Thoracic aorta (tissue), 2 donors: Measurements from ENCODE around the gene PLCB1. TPM values are rescaled to one million over a fixed set of nuclear protein-coding genes. Genes with fewer than 3 reads are reported as not detected.
A peak's percentile ranks its signal among the peaks of the same experiment; 100 is the strongest.

ENCODE experiments used
- ATAC-seq: fragments of 150-250 bp; one replicate; pipeline ENCODE4 v1.8.0; 2017; ENCODE audit warnings: low read depth; ENCODE audit not compliant: insufficient number of reproducible peaks, low FRiP score
- DNase-seq: peaks from one replicate; pipeline ENCODE4 v3.0.0-alpha.2; 2020; ENCODE audit warnings: low spot score
- H3K27ac ChIP-seq, 2 donors: fragments of 200-600 bp; sonication (generic); 1 replicate in 1 of 2; 2 replicates in 1 of 2; pipeline ENCODE4 v1.5.1; 2016; ENCODE audit warnings: mild to moderate bottlenecking in 2 of 2, moderate library complexity in 2 of 2
- H3K27me3 ChIP-seq: fragments of 200-600 bp; sonication (generic); replicated peaks from 2 replicates; pipeline ENCODE4 v1.6.0; 2016; ENCODE audit warnings: mild to moderate bottlenecking; ENCODE audit not compliant: insufficient read depth
- H3K36me3 ChIP-seq: fragments of 200-600 bp; sonication (generic); one replicate; pipeline ENCODE4 v1.5.1; 2016
- H3K4me1 ChIP-seq, 2 donors: fragments of 200-600 bp; sonication (generic); 1 replicate in 1 of 2; 2 replicates in 1 of 2; pipeline versions ENCODE4 v1.5.1 to v1.6.0; 2016; ENCODE audit warnings: low read depth in 2 of 2, mild to moderate bottlenecking in 1 of 2; ENCODE audit not compliant: control insufficient read depth in 1 of 2
- H3K4me3 ChIP-seq: fragments of 200-600 bp; sonication (generic); 2 replicates; pipeline ENCODE4 v1.5.1; 2016; ENCODE audit warnings: mild to moderate bottlenecking
- H3K9me3 ChIP-seq: fragments of 200-600 bp; sonication (generic); 2 replicates; pipeline ENCODE4 v1.5.1; 2016
- total RNA-seq, 2 donors: library from RNA; depleted of rRNA; stranded (reverse); fragments of >200 nt; gene quantifications; one replicate each; pipeline versions ENCODE4 v1.1.0 to v1.2.3, GENCODE V29; 2016
- TF ChIP-seq, protein P1 (sequence below): fragments of 200-600 bp; sonication (generic); IDR thresholded peaks from one replicate; pipeline ENCODE4 v1.5.1; 2019; ENCODE audit warnings: antibody characterized with exemption

Gene PLCB1
- total RNA-seq, 2 donors from 2014 or later, result 10.8 to 16.3 TPM

- H3K4me1 ChIP-seq, result no peaks in the 10 kb centered on the region
- no peak for ATAC-seq
- no peak overlapping the region for H3K4me3 ChIP-seq
- H3K36me3 ChIP-seq, result no peaks in the 10 kb centered on the region
- no peak for DNase-seq
- no peak overlapping the region for H3K27ac ChIP-seq
- TF ChIP-seq, protein P1, sequence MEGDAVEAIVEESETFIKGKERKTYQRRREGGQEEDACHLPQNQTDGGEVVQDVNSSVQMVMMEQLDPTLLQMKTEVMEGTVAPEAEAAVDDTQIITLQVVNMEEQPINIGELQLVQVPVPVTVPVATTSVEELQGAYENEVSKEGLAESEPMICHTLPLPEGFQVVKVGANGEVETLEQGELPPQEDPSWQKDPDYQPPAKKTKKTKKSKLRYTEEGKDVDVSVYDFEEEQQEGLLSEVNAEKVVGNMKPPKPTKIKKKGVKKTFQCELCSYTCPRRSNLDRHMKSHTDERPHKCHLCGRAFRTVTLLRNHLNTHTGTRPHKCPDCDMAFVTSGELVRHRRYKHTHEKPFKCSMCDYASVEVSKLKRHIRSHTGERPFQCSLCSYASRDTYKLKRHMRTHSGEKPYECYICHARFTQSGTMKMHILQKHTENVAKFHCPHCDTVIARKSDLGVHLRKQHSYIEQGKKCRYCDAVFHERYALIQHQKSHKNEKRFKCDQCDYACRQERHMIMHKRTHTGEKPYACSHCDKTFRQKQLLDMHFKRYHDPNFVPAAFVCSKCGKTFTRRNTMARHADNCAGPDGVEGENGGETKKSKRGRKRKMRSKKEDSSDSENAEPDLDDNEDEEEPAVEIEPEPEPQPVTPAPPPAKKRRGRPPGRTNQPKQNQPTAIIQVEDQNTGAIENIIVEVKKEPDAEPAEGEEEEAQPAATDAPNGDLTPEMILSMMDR, result no peak
- no peaks in the 10 kb centered on the region for H3K9me3 ChIP-seq
- no peaks in the 10 kb centered on the region for H3K27me3 ChIP-seq
These were observed 514.0 kb downstream of the PLCB1 start for GRCh38 chr20:8646033-8646441.

- no peaks in the 10 kb centered on the region for H3K36me3 ChIP-seq
- TF ChIP-seq, protein P1, result no peak
- no peak for DNase-seq
- H3K4me3 ChIP-seq, result no peak overlapping the region
- no peak overlapping the region for H3K27ac ChIP-seq
- H3K4me1 ChIP-seq, result no peaks in the 10 kb centered on the region
- peak; percentile 36 for ATAC-seq
- no peaks in the 10 kb centered on the region for H3K9me3 ChIP-seq
- no peaks in the 10 kb centered on the region for H3K27me3 ChIP-seq
These were observed 514.6 kb downstream of the PLCB1 start for GRCh38 chr20:8646716-8647115.

GRCh38 chr20:8647961-8648441, 515.9 kb downstream of the PLCB1 start:
- Histone ChIP-seq H3K4me3 (no peak overlapping the region), H3K27ac (no peak overlapping the region), H3K4me1 (no peaks in the 10 kb centered on the region), H3K9me3 (no peaks in the 10 kb centered on the region), H3K27me3 (no peaks in the 10 kb centered on the region), H3K36me3 (no peaks in the 10 kb centered on the region)
- no peak for ATAC-seq
- TF ChIP-seq, protein P1, result no peak
- no peak for DNase-seq

GRCh38 chr20:8648466-8648865, 516.4 kb downstream of the PLCB1 start:
- no peak overlapping the region for H3K4me3 ChIP-seq
- H3K27ac ChIP-seq, result no peak overlapping the region
- TF ChIP-seq, protein P1, result no peak
- DNase-seq (no peak), ATAC-seq (no peak)
- H3K9me3 ChIP-seq, result no peaks in the 10 kb centered on the region
- no peaks in the 10 kb centered on the region for H3K27me3 ChIP-seq
- no peaks in the 10 kb centered on the region for H3K36me3 ChIP-seq
- no peaks in the 10 kb centered on the region for H3K4me1 ChIP-seq

DNA sequence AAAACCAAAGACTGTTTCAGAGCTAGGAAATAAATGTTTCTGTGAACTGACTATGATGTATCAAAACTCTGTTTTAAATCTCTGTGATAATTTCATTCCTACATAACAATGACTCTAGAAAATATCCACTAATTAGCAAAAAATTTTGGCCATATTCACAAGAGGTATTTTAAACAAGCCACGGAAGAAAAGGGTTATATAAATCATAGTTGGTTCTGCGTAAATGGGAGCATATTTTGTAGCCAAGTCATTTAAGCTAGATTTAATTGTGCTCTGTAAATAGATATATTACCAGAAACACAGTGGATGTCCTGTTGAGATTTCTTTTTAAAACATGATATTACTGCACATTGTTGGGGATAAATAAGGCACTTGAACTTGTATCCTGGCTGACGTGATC, 520.3 kb downstream of the PLCB1 start:
- DNase-seq, result no peak
- ATAC-seq, result no peak
- no peak overlapping the region for H3K4me3 ChIP-seq
- no peaks in the 10 kb centered on the region for H3K27me3 ChIP-seq
- no peak overlapping the region for H3K27ac ChIP-seq
- no peaks in the 10 kb centered on the region for H3K9me3 ChIP-seq
- TF ChIP-seq, protein P1, result no peak
- H3K4me1 ChIP-seq, result no peaks in the 10 kb centered on the region
- H3K36me3 ChIP-seq, result no peaks in the 10 kb centered on the region
